ENCODE results near the gene UBAC1.

UBAC1 gene

GRCh38 chr9:135961277-135961715, at the start of gene UBAC1:
Gene UBAC1, minus strand, starts transcription at chr9:135961373. Its CDS starts 211 bp downstream, at chr9:135961162.
- FAIRE-seq: no peak

- no peak for FAIRE-seq
These were observed 49.6 kb upstream of the UBAC1 start for GRCh38 chr9:136010615-136011361.

- FAIRE-seq: no peak
These were observed 49.0 kb upstream of the UBAC1 start for GRCh38 chr9:136010176-136010575.

- no peak for FAIRE-seq
These were observed 48.3 kb upstream of the UBAC1 start for GRCh38 chr9:136009516-136009915.

- FAIRE-seq: no peak
These were observed 47.5 kb upstream of the UBAC1 start for GRCh38 chr9:136008693-136008997.

- no peak for FAIRE-seq
These were observed 46.9 kb upstream of the UBAC1 start for GRCh38 chr9:136007934-136008692.

- FAIRE-seq: no peak
These were observed 46.2 kb upstream of the UBAC1 start for GRCh38 chr9:136007276-136007933.

GRCh38 chr9:136006169-136006568, 45.0 kb upstream of the UBAC1 start:
- no peak for FAIRE-seq

GRCh38 chr9:136004712-136005111, 43.5 kb upstream of the UBAC1 start:
- no peak for FAIRE-seq

- no peak for FAIRE-seq
These were observed 43.0 kb upstream of the UBAC1 start for GRCh38 chr9:136004219-136004618.

- no peak for FAIRE-seq
These were observed 42.4 kb upstream of the UBAC1 start for GRCh38 chr9:136003411-136004218.

GRCh38 chr9:136002881-136003280, 41.7 kb upstream of the UBAC1 start:
- no peak for FAIRE-seq

GRCh38 chr9:136002215-136002614, 41.0 kb upstream of the UBAC1 start:
- no peak for FAIRE-seq

- FAIRE-seq: no peak
These were observed 40.1 kb upstream of the UBAC1 start for GRCh38 chr9:136001231-136001630.

- FAIRE-seq: no peak
These were observed 37.4 kb upstream of the UBAC1 start for GRCh38 chr9:135998410-135999071.

GRCh38 chr9:135998016-135998380, 36.8 kb upstream of the UBAC1 start:
- FAIRE-seq: no peak

- FAIRE-seq: no peak
These were observed 36.2 kb upstream of the UBAC1 start for GRCh38 chr9:135997090-135998015.

GRCh38 chr9:135995816-135996215, 34.6 kb upstream of the UBAC1 start:
- no peak for FAIRE-seq

GRCh38 chr9:135994501-135995192, 33.5 kb upstream of the UBAC1 start:
- FAIRE-seq: no peak

- no peak for FAIRE-seq
These were observed 32.8 kb upstream of the UBAC1 start for GRCh38 chr9:135993765-135994500.

Data from colon (tissue), 2 donors.